Measurements from ENCODE around the gene FKBP10. TPM values are rescaled to one million over a fixed set of nuclear protein-coding genes. Genes with fewer than 3 reads are reported as not detected.
A peak's percentile ranks its signal among the peaks of the same experiment; 100 is the strongest.

The FKBP10 gene
- 641 TPM for polyA plus RNA-seq (2013, experiment 1 of 2)
- polyA plus RNA-seq (2013, experiment 2 of 2), result 626 TPM

- H4K8ac ChIP-seq (ENCODE audit: low read length), result peak within 1 kb of the TSS; percentile 75
- H3K4me3 ChIP-seq (ENCODE audit: insufficient read depth in 1 of 2, low read depth in 1 of 2, low read length in 2 of 2), result peak within 1 kb of the TSS; percentile 87 to 97
- H4K91ac ChIP-seq (ENCODE audit: low read length), result peak within 1 kb of the TSS; percentile 92
- H2BK12ac ChIP-seq (ENCODE audit: low read length in 2 of 2), result peak within 1 kb of the TSS; percentile 75 to 91
- peak within 1 kb of the TSS; percentile 47 for H2AFZ ChIP-seq (ENCODE audit: low read depth, low read length)
- H3K18ac ChIP-seq (ENCODE audit: low read depth in 1 of 2, low read length in 2 of 2), result peak within 1 kb of the TSS; percentile 91 to 92
- under 1% methylated on average over 23 of the region's 35 CpGs for WGBS
- no peaks in the 10 kb centered on the region for H3K9me3 ChIP-seq (ENCODE audit: control insufficient read depth, low read length)
- H2AK5ac ChIP-seq (ENCODE audit: low read length, severe bottlenecking), result peak within 1 kb of the TSS; percentile 97
- H3K9ac ChIP-seq (ENCODE audit: low read length), result peak within 1 kb of the TSS; percentile 95
- H2BK15ac ChIP-seq (ENCODE audit: low read depth, poor library complexity, severe bottlenecking), result peak within 1 kb of the TSS; percentile 84
- H3K79me1 ChIP-seq (replicated peaks; ENCODE audit: low read length, poor library complexity, severe bottlenecking), result peaks cover 25% of the 10 kb centered on the region
- peaks cover 46% of the 10 kb centered on the region for H3K4me1 ChIP-seq (ENCODE audit: control insufficient read depth, insufficient read depth, low read depth, low read length)
- no peaks in the 10 kb centered on the region for H3K27me3 ChIP-seq (ENCODE audit: control insufficient read depth in 1 of 2, insufficient read depth in 1 of 2, low read length in 2 of 2)
- peak within 1 kb of the TSS in 1 of 2 experiments; percentile 91 for H3K23ac ChIP-seq (ENCODE audit: low read length in 2 of 2)
- peak within 1 kb of the TSS; percentile 84 for H3K4me2 ChIP-seq (ENCODE audit: low read length, poor library complexity, severe bottlenecking)
- H2BK5ac ChIP-seq (ENCODE audit: low read depth, low read length, poor library complexity, severe bottlenecking), result peak within 1 kb of the TSS; percentile 90
- peak within 1 kb of the TSS; percentile 89 for H2BK120ac ChIP-seq (ENCODE audit: low read depth, low read length)
- peak within 1 kb of the TSS; percentile 0 to 94 for H3K14ac ChIP-seq (ENCODE audit: low read length in 2 of 2)
- DNase-seq, result peak; percentile 95
- H3K4ac ChIP-seq (ENCODE audit: low read depth in 1 of 2, low read length in 2 of 2), result peak within 1 kb of the TSS; percentile 80 to 92
- peaks cover 30 to 32% of the 10 kb centered on the region in 2 experiments for H3K36me3 ChIP-seq (ENCODE audit: control insufficient read depth in 1 of 2, insufficient read depth in 2 of 2, low read depth in 1 of 2, low read length in 2 of 2)
- H3K27ac ChIP-seq (ENCODE audit: low read length, poor library complexity, severe bottlenecking), result peak within 1 kb of the TSS; percentile 94
Measured at GRCh38 chr17:41812381-41813151, at the start of gene FKBP10. FKBP10 (plus strand) TSS chr17:41813004; CDS start chr17:41813035, 31 bp downstream.

GRCh38 chr17:41763327-41763726, 49.5 kb upstream of the FKBP10 start:
- H2BK5ac ChIP-seq (ENCODE audit: low read depth, low read length, poor library complexity, severe bottlenecking), result no peak overlapping the region
- H3K36me3 ChIP-seq (ENCODE audit: control insufficient read depth in 1 of 2, insufficient read depth in 2 of 2, low read depth in 1 of 2, low read length in 2 of 2), result peaks cover 0 to 90% of the 10 kb centered on the region in 2 experiments
- H3K4me1 ChIP-seq (ENCODE audit: control insufficient read depth, insufficient read depth, low read depth, low read length), result peaks cover 5% of the 10 kb centered on the region
- no peak overlapping the region for H3K14ac ChIP-seq (ENCODE audit: low read length in 2 of 2)
- no peak overlapping the region for H3K9ac ChIP-seq (ENCODE audit: low read length)
- no peak overlapping the region for H2BK15ac ChIP-seq (ENCODE audit: low read depth, poor library complexity, severe bottlenecking)
- no peak for DNase-seq
- no peak overlapping the region for H4K91ac ChIP-seq (ENCODE audit: low read length)
- no peak overlapping the region for H3K18ac ChIP-seq (ENCODE audit: low read depth in 1 of 2, low read length in 2 of 2)
- no peak overlapping the region for H2AK5ac ChIP-seq (ENCODE audit: low read length, severe bottlenecking)
- H3K23ac ChIP-seq (ENCODE audit: low read length in 2 of 2), result no peak overlapping the region
- H3K4ac ChIP-seq (ENCODE audit: low read depth in 1 of 2, low read length in 2 of 2), result no peak overlapping the region
- H2AFZ ChIP-seq (ENCODE audit: low read depth, low read length), result no peak overlapping the region
- H3K9me3 ChIP-seq (ENCODE audit: control insufficient read depth, low read length), result no peaks in the 10 kb centered on the region
- H3K27ac ChIP-seq (ENCODE audit: low read length, poor library complexity, severe bottlenecking), result no peak overlapping the region
- peaks cover 27% of the 10 kb centered on the region for H3K79me1 ChIP-seq (replicated peaks; ENCODE audit: low read length, poor library complexity, severe bottlenecking)
- WGBS, result 98% methylated on average over 7 of the region's 8 CpGs
- H2BK120ac ChIP-seq (ENCODE audit: low read depth, low read length), result no peak overlapping the region
- no peak overlapping the region for H3K4me3 ChIP-seq (ENCODE audit: insufficient read depth in 1 of 2, low read depth in 1 of 2, low read length in 2 of 2)
- H4K8ac ChIP-seq (ENCODE audit: low read length), result no peak overlapping the region
- peaks cover 0 to 4% of the 10 kb centered on the region in 2 experiments for H3K27me3 ChIP-seq (ENCODE audit: control insufficient read depth in 1 of 2, insufficient read depth in 1 of 2, low read length in 2 of 2)
- H3K4me2 ChIP-seq (ENCODE audit: low read length, poor library complexity, severe bottlenecking), result no peak overlapping the region
- no peak overlapping the region for H2BK12ac ChIP-seq (ENCODE audit: low read length in 2 of 2)

- no peak overlapping the region for H2BK12ac ChIP-seq (ENCODE audit: low read length in 2 of 2)
- no peak overlapping the region for H2AK5ac ChIP-seq (ENCODE audit: low read length, severe bottlenecking)
- H4K91ac ChIP-seq (ENCODE audit: low read length), result no peak overlapping the region
- H2AFZ ChIP-seq (ENCODE audit: low read depth, low read length), result no peak overlapping the region
- H3K14ac ChIP-seq (ENCODE audit: low read length in 2 of 2), result no peak overlapping the region
- no peak overlapping the region for H3K4me3 ChIP-seq (ENCODE audit: insufficient read depth in 1 of 2, low read depth in 1 of 2, low read length in 2 of 2)
- no peak overlapping the region for H2BK15ac ChIP-seq (ENCODE audit: low read depth, poor library complexity, severe bottlenecking)
- no peak overlapping the region for H4K8ac ChIP-seq (ENCODE audit: low read length)
- no peaks in the 10 kb centered on the region for H3K9me3 ChIP-seq (ENCODE audit: control insufficient read depth, low read length)
- H3K18ac ChIP-seq (ENCODE audit: low read depth in 1 of 2, low read length in 2 of 2), result no peak overlapping the region
- H3K79me1 ChIP-seq (replicated peaks; ENCODE audit: low read length, poor library complexity, severe bottlenecking), result peaks cover 35% of the 10 kb centered on the region
- H3K4me1 ChIP-seq (ENCODE audit: control insufficient read depth, insufficient read depth, low read depth, low read length), result peaks cover 9% of the 10 kb centered on the region
- H2BK120ac ChIP-seq (ENCODE audit: low read depth, low read length), result no peak overlapping the region
- no peak for DNase-seq
- H3K23ac ChIP-seq (ENCODE audit: low read length in 2 of 2), result no peak overlapping the region
- peaks cover 0 to under 1% of the 10 kb centered on the region in 2 experiments for H3K27me3 ChIP-seq (ENCODE audit: control insufficient read depth in 1 of 2, insufficient read depth in 1 of 2, low read length in 2 of 2)
- no peak overlapping the region for H3K9ac ChIP-seq (ENCODE audit: low read length)
- H3K4me2 ChIP-seq (ENCODE audit: low read length, poor library complexity, severe bottlenecking), result no peak overlapping the region
- H3K4ac ChIP-seq (ENCODE audit: low read depth in 1 of 2, low read length in 2 of 2), result no peak overlapping the region
- H3K27ac ChIP-seq (ENCODE audit: low read length, poor library complexity, severe bottlenecking), result no peak overlapping the region
- H3K36me3 ChIP-seq (ENCODE audit: control insufficient read depth in 1 of 2, insufficient read depth in 2 of 2, low read depth in 1 of 2, low read length in 2 of 2), result peaks cover 0 to 93% of the 10 kb centered on the region in 2 experiments
- H2BK5ac ChIP-seq (ENCODE audit: low read depth, low read length, poor library complexity, severe bottlenecking), result no peak overlapping the region
Measured at GRCh38 chr17:41766135-41766534, 46.7 kb upstream of the FKBP10 start.

GRCh38 chr17:41767324-41768042, 45.3 kb upstream of the FKBP10 start:
- no peak overlapping the region for H3K27ac ChIP-seq (ENCODE audit: low read length, poor library complexity, severe bottlenecking)
- H3K14ac ChIP-seq (ENCODE audit: low read length in 2 of 2), result no peak overlapping the region
- H3K79me1 ChIP-seq (replicated peaks; ENCODE audit: low read length, poor library complexity, severe bottlenecking), result peaks cover 41% of the 10 kb centered on the region
- no peak overlapping the region for H3K18ac ChIP-seq (ENCODE audit: low read depth in 1 of 2, low read length in 2 of 2)
- WGBS, result over 99% methylated on average over 17 of the region's 18 CpGs
- no peak overlapping the region for H3K9ac ChIP-seq (ENCODE audit: low read length)
- no peak overlapping the region for H2AK5ac ChIP-seq (ENCODE audit: low read length, severe bottlenecking)
- no peak overlapping the region for H2BK12ac ChIP-seq (ENCODE audit: low read length in 2 of 2)
- H3K4me3 ChIP-seq (ENCODE audit: insufficient read depth in 1 of 2, low read depth in 1 of 2, low read length in 2 of 2), result no peak overlapping the region
- H3K27me3 ChIP-seq (ENCODE audit: control insufficient read depth in 1 of 2, insufficient read depth in 1 of 2, low read length in 2 of 2), result peaks cover 0 to 10% of the 10 kb centered on the region in 2 experiments
- peaks cover 0 to 93% of the 10 kb centered on the region in 2 experiments for H3K36me3 ChIP-seq (ENCODE audit: control insufficient read depth in 1 of 2, insufficient read depth in 2 of 2, low read depth in 1 of 2, low read length in 2 of 2)
- no peak overlapping the region for H2AFZ ChIP-seq (ENCODE audit: low read depth, low read length)
- no peak overlapping the region for H2BK120ac ChIP-seq (ENCODE audit: low read depth, low read length)
- H3K23ac ChIP-seq (ENCODE audit: low read length in 2 of 2), result no peak overlapping the region
- H3K4me1 ChIP-seq (ENCODE audit: control insufficient read depth, insufficient read depth, low read depth, low read length), result peaks cover 21% of the 10 kb centered on the region
- no peak overlapping the region for H3K4ac ChIP-seq (ENCODE audit: low read depth in 1 of 2, low read length in 2 of 2)
- no peak overlapping the region for H2BK5ac ChIP-seq (ENCODE audit: low read depth, low read length, poor library complexity, severe bottlenecking)
- H4K8ac ChIP-seq (ENCODE audit: low read length), result no peak overlapping the region
- no peaks in the 10 kb centered on the region for H3K9me3 ChIP-seq (ENCODE audit: control insufficient read depth, low read length)
- no peak overlapping the region for H3K4me2 ChIP-seq (ENCODE audit: low read length, poor library complexity, severe bottlenecking)
- no peak for DNase-seq
- H4K91ac ChIP-seq (ENCODE audit: low read length), result no peak overlapping the region
- no peak overlapping the region for H2BK15ac ChIP-seq (ENCODE audit: low read depth, poor library complexity, severe bottlenecking)
